GM13977 (cell line): ENCODE measurements around the gene EIF2B2.

Source experiments
- DNase-seq: peaks from one replicate; pipeline ENCODE4 v3.0.0; 2012; ENCODE audit warnings: low spot score
- in situ Hi-C: fragments of 300-500 bp; cut with MboI; formaldehyde crosslinking; loops from one replicate; pipeline ENCODE4 v1.12.0; 2022; ENCODE audit warnings: low sequenced_read_pairs, low pct_unique_long_range_greater_than_20kb, mixed read lengths, inconsistent platforms; ENCODE audit not compliant: unreplicated experiment
- TF ChIP-seq, protein P1 (sequence below): IDR thresholded peaks from 2 replicates; pipeline ENCODE4 v1.5.1; 2012; ENCODE audit warnings: mild to moderate bottlenecking, control low read depth; ENCODE audit not compliant: insufficient read depth; ENCODE audit errors: extremely low read depth, missing control alignments

The EIF2B2 gene

DNA sequence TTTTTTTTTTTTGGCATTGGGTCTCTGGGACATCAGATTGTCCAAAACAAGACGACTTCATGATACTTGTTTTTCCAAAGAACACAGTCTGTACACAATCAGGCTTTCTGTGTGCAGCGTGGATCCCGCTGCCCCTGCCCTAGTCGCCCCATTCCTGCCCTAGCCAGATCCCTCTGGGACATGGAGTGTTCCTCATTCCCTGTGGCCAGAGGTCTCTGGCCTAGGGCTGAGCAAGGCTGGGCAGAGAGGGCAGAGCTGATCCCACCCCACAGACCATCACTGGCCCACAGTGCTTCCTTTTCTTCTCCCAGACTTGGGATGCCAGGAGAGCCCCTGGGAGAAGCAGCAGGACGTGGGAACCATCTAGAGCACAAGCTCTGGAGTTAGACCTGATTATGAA is 20.9 kb upstream of the EIF2B2 start:
- no peak for DNase-seq
- TF ChIP-seq, protein P1, sequence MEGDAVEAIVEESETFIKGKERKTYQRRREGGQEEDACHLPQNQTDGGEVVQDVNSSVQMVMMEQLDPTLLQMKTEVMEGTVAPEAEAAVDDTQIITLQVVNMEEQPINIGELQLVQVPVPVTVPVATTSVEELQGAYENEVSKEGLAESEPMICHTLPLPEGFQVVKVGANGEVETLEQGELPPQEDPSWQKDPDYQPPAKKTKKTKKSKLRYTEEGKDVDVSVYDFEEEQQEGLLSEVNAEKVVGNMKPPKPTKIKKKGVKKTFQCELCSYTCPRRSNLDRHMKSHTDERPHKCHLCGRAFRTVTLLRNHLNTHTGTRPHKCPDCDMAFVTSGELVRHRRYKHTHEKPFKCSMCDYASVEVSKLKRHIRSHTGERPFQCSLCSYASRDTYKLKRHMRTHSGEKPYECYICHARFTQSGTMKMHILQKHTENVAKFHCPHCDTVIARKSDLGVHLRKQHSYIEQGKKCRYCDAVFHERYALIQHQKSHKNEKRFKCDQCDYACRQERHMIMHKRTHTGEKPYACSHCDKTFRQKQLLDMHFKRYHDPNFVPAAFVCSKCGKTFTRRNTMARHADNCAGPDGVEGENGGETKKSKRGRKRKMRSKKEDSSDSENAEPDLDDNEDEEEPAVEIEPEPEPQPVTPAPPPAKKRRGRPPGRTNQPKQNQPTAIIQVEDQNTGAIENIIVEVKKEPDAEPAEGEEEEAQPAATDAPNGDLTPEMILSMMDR: no peak
- in situ Hi-C loops: no loop called here

- TF ChIP-seq, protein P1: no peak
- peak; percentile 56 for DNase-seq
- in situ Hi-C loops: no loop called here
Measured at GRCh38 chr14:74982661-74983060, 20.1 kb upstream of the EIF2B2 start.

DNA sequence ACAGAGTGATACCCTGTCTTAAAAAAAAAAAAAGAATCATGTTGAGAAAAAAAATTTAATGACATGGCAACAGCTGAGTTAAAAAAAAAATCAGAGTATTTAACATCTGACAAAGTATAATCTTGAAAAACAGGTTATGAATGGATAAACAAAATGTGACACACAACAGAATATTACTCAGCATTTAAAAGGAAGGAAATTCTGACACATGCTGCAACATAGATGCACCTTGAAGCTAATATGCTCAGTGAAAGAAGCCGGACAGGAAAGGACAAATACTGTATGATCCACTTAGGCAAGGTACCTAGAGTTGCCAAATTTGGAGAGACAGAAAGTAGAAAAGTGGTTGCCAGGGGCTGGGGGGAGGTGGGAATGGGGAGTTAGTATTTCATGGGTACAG is 19.4 kb upstream of the EIF2B2 start:
- TF ChIP-seq, protein P1: no peak
- DNase-seq: no peak
- in situ Hi-C loops: no loop called here

- DNase-seq: no peak
- in situ Hi-C loops: no loop called here
- TF ChIP-seq, protein P1: no peak
Measured at GRCh38 chr14:74984236-74985027, 18.3 kb upstream of the EIF2B2 start.

DNA sequence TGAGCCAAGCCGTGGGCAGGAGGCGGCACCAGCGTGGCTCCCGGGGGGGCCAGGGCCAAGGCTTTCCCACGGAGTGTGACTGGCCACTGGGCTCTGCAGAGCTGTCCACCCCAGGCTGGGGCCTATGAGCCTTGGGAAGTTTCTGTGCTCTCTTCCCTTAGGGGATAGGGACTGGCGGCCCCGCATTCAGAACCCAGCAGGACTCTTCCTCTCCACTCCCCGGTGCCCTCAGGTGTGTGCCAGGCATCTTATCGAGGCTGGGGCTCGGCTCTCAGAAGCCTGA is 17.8 kb upstream of the EIF2B2 start:
- in situ Hi-C loops: no loop called here
- TF ChIP-seq, protein P1: no peak
- DNase-seq: no peak

- TF ChIP-seq, protein P1: no peak
- no peak for DNase-seq
- in situ Hi-C loops: no loop called here
Measured at GRCh38 chr14:74985806-74986205, 16.9 kb upstream of the EIF2B2 start.
